Stimulated activated naive CD8-positive, alpha-beta T cell treated with anti-CD3 and anti-CD28 coated beads, Interleukin-15, amount 100 ng/mL, for 72 hours (primary cell): Measurements from ENCODE around the gene SCLY.
A peak's percentile ranks its signal among the peaks of the same experiment; 100 is the strongest.
"Not testable (repeated sequence)": the region's sequence is repeated elsewhere in the genome, so short reads cannot be mapped to it uniquely, and the experiment has no call there.

ENCODE experiments used
- ATAC-seq: fragments of 150-1000 bp; cut with Tn5 transposase; 2 replicates; pipeline ENCODE4 v1.10.0; 2021; ENCODE audit warnings: mild to moderate bottlenecking, moderate library complexity
- DNase-seq, 2 donors: peaks; one replicate each; pipeline ENCODE4 v3.0.0; 2021 to 2022
- H3K27ac Mint-ChIP-seq, 2 donors: one replicate each; pipeline ENCODE4 v1.8.0; 2022; ENCODE audit warnings: mild to moderate bottlenecking in 2 of 2, mixed read lengths in 2 of 2, moderate library complexity in 2 of 2
- H3K27me3 Mint-ChIP-seq: one replicate; pipeline ENCODE4 v1.8.0; 2022; ENCODE audit warnings: mixed read lengths
- H3K4me1 Mint-ChIP-seq: one replicate; pipeline ENCODE4 v1.8.0; 2022; ENCODE audit warnings: mild to moderate bottlenecking, mixed read lengths
- H3K4me3 Mint-ChIP-seq, 2 donors: one replicate each; pipeline ENCODE4 v1.8.0; 2022; ENCODE audit warnings: mild to moderate bottlenecking in 2 of 2, mixed read lengths in 2 of 2, moderate library complexity in 1 of 2
- H3K9me3 Mint-ChIP-seq, 2 donors: one replicate each; pipeline ENCODE4 v1.8.0; 2022; ENCODE audit warnings: mixed read lengths in 2 of 2

SCLY gene

GRCh38 chr2:238030422-238031155 is 30.2 kb upstream of the SCLY start:
- peaks cover 14% of the 10 kb centered on the region for H3K4me1 Mint-ChIP-seq
- no peaks in the 10 kb centered on the region for H3K9me3 Mint-ChIP-seq
- DNase-seq (no peak), ATAC-seq (no peak)
- H3K27me3 Mint-ChIP-seq: no peaks in the 10 kb centered on the region
- H3K4me3 Mint-ChIP-seq: no peak overlapping the region
- H3K27ac Mint-ChIP-seq: peak overlapping the region; percentile 29 to 69

GRCh38 chr2:238031751-238032150 is 29.1 kb upstream of the SCLY start:
- ATAC-seq (no peak), DNase-seq (no peak)
- no peaks in the 10 kb centered on the region for H3K27me3 Mint-ChIP-seq
- no peaks in the 10 kb centered on the region for H3K9me3 Mint-ChIP-seq
- peaks cover 12% of the 10 kb centered on the region for H3K4me1 Mint-ChIP-seq
- no peak overlapping the region for H3K4me3 Mint-ChIP-seq
- H3K27ac Mint-ChIP-seq: no peak overlapping the region

- DNase-seq (no peak), ATAC-seq (peak; percentile 26)
- Mint-ChIP-seq H3K4me1 (peaks cover 6% of the 10 kb centered on the region), H3K4me3 (no peak overlapping the region), H3K9me3 (no peaks in the 10 kb centered on the region), H3K27me3 (no peaks in the 10 kb centered on the region), H3K27ac (no peak overlapping the region)
Measured at GRCh38 chr2:238032755-238033337, 28.0 kb upstream of the SCLY start.

- H3K4me1 Mint-ChIP-seq, H3K27ac Mint-ChIP-seq, H3K9me3 Mint-ChIP-seq, H3K27me3 Mint-ChIP-seq, ATAC-seq, DNase-seq, H3K4me3 Mint-ChIP-seq: not testable (repeated sequence)
Measured at GRCh38 chr2:238033991-238034390, 26.8 kb upstream of the SCLY start.

GRCh38 chr2:238038203-238038602 is 22.6 kb upstream of the SCLY start:
- Mint-ChIP-seq H3K27me3 (no peaks in the 10 kb centered on the region), H3K4me1 (peaks cover 12% of the 10 kb centered on the region), H3K27ac (no peak overlapping the region), H3K9me3 (no peaks in the 10 kb centered on the region), H3K4me3 (no peak overlapping the region)
- DNase-seq (no peak), ATAC-seq (no peak)

- H3K4me3 Mint-ChIP-seq: no peak overlapping the region
- peaks cover 18% of the 10 kb centered on the region for H3K4me1 Mint-ChIP-seq
- DNase-seq (no peak), ATAC-seq (no peak)
- H3K27me3 Mint-ChIP-seq: no peaks in the 10 kb centered on the region
- H3K27ac Mint-ChIP-seq: peak overlapping the region in 1 of 2 donors; percentile 8
- no peaks in the 10 kb centered on the region for H3K9me3 Mint-ChIP-seq
Measured at GRCh38 chr2:238039151-238039550, 21.6 kb upstream of the SCLY start.

GRCh38 chr2:238039985-238040384 is 20.8 kb upstream of the SCLY start:
- no peak for DNase-seq
- no peak for ATAC-seq
- H3K27me3 Mint-ChIP-seq: no peaks in the 10 kb centered on the region
- no peak overlapping the region for H3K27ac Mint-ChIP-seq
- H3K9me3 Mint-ChIP-seq: no peaks in the 10 kb centered on the region
- peaks cover 23% of the 10 kb centered on the region for H3K4me1 Mint-ChIP-seq
- no peak overlapping the region for H3K4me3 Mint-ChIP-seq

- peaks cover 0 to 3% of the 10 kb centered on the region in 2 donors for H3K9me3 Mint-ChIP-seq
- ATAC-seq (no peak), DNase-seq (no peak)
- no peak overlapping the region for H3K4me3 Mint-ChIP-seq
- peaks cover 28% of the 10 kb centered on the region for H3K4me1 Mint-ChIP-seq
- peak overlapping the region in 1 of 2 donors; percentile 85 for H3K27ac Mint-ChIP-seq
- no peaks in the 10 kb centered on the region for H3K27me3 Mint-ChIP-seq
Measured at GRCh38 chr2:238040918-238041317, 19.9 kb upstream of the SCLY start.

- ATAC-seq (no peak), DNase-seq (no peak)
- H3K27me3 Mint-ChIP-seq: no peaks in the 10 kb centered on the region
- peaks cover under 1 to 11% of the 10 kb centered on the region in 2 donors for H3K9me3 Mint-ChIP-seq
- H3K4me3 Mint-ChIP-seq: no peak overlapping the region
- H3K4me1 Mint-ChIP-seq: peaks cover 32% of the 10 kb centered on the region
- no peak overlapping the region for H3K27ac Mint-ChIP-seq
Measured at GRCh38 chr2:238042090-238042489, 18.7 kb upstream of the SCLY start.

GRCh38 chr2:238042849-238043584 is 17.8 kb upstream of the SCLY start:
- peak overlapping the region; percentile 46 to 72 for H3K27ac Mint-ChIP-seq
- peak; percentile 20 for ATAC-seq

GRCh38 chr2:238043851-238044250 is 16.9 kb upstream of the SCLY start:
- no peak for DNase-seq
- Mint-ChIP-seq H3K4me3 (no peak overlapping the region), H3K4me1 (peaks cover 32% of the 10 kb centered on the region), H3K27ac (peak overlapping the region in 1 of 2 donors; percentile 23), H3K9me3 (peaks cover 11 to 19% of the 10 kb centered on the region in 2 donors), H3K27me3 (no peaks in the 10 kb centered on the region)
- no peak for ATAC-seq

More at GRCh38 chr2:238042849-238043584, 17.8 kb upstream of the SCLY start:
- Mint-ChIP-seq H3K9me3 (peaks cover 9 to 17% of the 10 kb centered on the region in 2 donors), H3K4me3 (no peak overlapping the region), H3K27me3 (no peaks in the 10 kb centered on the region), H3K4me1 (peaks cover 32% of the 10 kb centered on the region)
- no peak for DNase-seq

- ATAC-seq: no peak
- peaks cover 11 to 19% of the 10 kb centered on the region in 2 donors for H3K9me3 Mint-ChIP-seq
- DNase-seq: no peak
- H3K27me3 Mint-ChIP-seq: no peaks in the 10 kb centered on the region
- H3K4me3 Mint-ChIP-seq: no peak overlapping the region
- H3K4me1 Mint-ChIP-seq: peaks cover 27% of the 10 kb centered on the region
- H3K27ac Mint-ChIP-seq: peak overlapping the region in 1 of 2 donors; percentile 19
Measured at GRCh38 chr2:238045575-238045974, 15.2 kb upstream of the SCLY start.

GRCh38 chr2:238046725-238047270 is 14.0 kb upstream of the SCLY start:
- H3K9me3 Mint-ChIP-seq: peaks cover 11 to 19% of the 10 kb centered on the region in 2 donors
- H3K27ac Mint-ChIP-seq: no peak overlapping the region
- ATAC-seq: no peak
- H3K4me1 Mint-ChIP-seq: peaks cover 27% of the 10 kb centered on the region
- no peaks in the 10 kb centered on the region for H3K27me3 Mint-ChIP-seq
- no peak for DNase-seq
- H3K4me3 Mint-ChIP-seq: no peak overlapping the region

- H3K27me3 Mint-ChIP-seq: peaks cover 38% of the 10 kb centered on the region
- peaks cover 8% of the 10 kb centered on the region for H3K4me1 Mint-ChIP-seq
Measured at GRCh38 chr2:238053191-238053776, 7.5 kb upstream of the SCLY start.

GRCh38 chr2:238055841-238056240 is 5.0 kb upstream of the SCLY start:
- H3K9me3 Mint-ChIP-seq: peaks cover 0 to 4% of the 10 kb centered on the region in 2 donors
- no peak overlapping the region for H3K27ac Mint-ChIP-seq
- ATAC-seq (no peak), DNase-seq (no peak)
- peaks cover 22% of the 10 kb centered on the region for H3K4me1 Mint-ChIP-seq
- H3K27me3 Mint-ChIP-seq: peaks cover 38% of the 10 kb centered on the region
- no peak overlapping the region for H3K4me3 Mint-ChIP-seq

More at GRCh38 chr2:238053191-238053776, 7.5 kb upstream of the SCLY start:
- H3K4me3 Mint-ChIP-seq: no peak overlapping the region
- peak overlapping the region in 1 of 2 donors; percentile 50 for H3K27ac Mint-ChIP-seq
- no peaks in the 10 kb centered on the region for H3K9me3 Mint-ChIP-seq
- DNase-seq (no peak), ATAC-seq (no peak)
